Suprapubic skin (tissue), 3 donors: ENCODE measurements around the gene SLC25A47.
"Not testable (repeated sequence)": the region's sequence is repeated elsewhere in the genome, so short reads cannot be mapped to it uniquely, and the experiment has no call there.

Experiments
- POLR2A ChIP-seq, 2 donors: fragments of 450-650 bp; IDR thresholded peaks; one replicate each; pipeline ENCODE4 v1.6.1; 2017; ENCODE audit warnings: antibody characterized with exemption in 2 of 2, mild to moderate bottlenecking in 2 of 2, moderate library complexity in 2 of 2
- TF ChIP-seq, protein P1 (sequence below), 2 donors: fragments of 200-600 bp in 1 of 2; fragments of 450-650 bp in 1 of 2; sonication (generic) in 1 of 2; IDR thresholded peaks; one replicate each; pipeline ENCODE4 v1.5.1; 2016 to 2019; ENCODE audit warnings: antibody characterized with exemption in 2 of 2, mild to moderate bottlenecking in 1 of 2, moderate library complexity in 1 of 2

GRCh38 chr14:100308427-100308792 is 14.7 kb upstream of the SLC25A47 start:
- TF ChIP-seq, protein P1, sequence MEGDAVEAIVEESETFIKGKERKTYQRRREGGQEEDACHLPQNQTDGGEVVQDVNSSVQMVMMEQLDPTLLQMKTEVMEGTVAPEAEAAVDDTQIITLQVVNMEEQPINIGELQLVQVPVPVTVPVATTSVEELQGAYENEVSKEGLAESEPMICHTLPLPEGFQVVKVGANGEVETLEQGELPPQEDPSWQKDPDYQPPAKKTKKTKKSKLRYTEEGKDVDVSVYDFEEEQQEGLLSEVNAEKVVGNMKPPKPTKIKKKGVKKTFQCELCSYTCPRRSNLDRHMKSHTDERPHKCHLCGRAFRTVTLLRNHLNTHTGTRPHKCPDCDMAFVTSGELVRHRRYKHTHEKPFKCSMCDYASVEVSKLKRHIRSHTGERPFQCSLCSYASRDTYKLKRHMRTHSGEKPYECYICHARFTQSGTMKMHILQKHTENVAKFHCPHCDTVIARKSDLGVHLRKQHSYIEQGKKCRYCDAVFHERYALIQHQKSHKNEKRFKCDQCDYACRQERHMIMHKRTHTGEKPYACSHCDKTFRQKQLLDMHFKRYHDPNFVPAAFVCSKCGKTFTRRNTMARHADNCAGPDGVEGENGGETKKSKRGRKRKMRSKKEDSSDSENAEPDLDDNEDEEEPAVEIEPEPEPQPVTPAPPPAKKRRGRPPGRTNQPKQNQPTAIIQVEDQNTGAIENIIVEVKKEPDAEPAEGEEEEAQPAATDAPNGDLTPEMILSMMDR (IDR thresholded peaks at IDR 0.05), result not testable (repeated sequence)
- not testable (repeated sequence) for TF ChIP-seq POLR2A (IDR thresholded peaks at IDR 0.05)
